Suprapubic skin (tissue), 4 donors: ENCODE results near the gene WDPCP. TPM values are rescaled to one million over a fixed set of nuclear protein-coding genes. Genes with fewer than 3 reads are reported as not detected.

Experiments used
- DNase-seq, 2 donors: peaks; one replicate each; pipeline ENCODE4 v3.0.0-alpha.2; 2019; ENCODE audit warnings: low spot score in 2 of 2
- H3K27ac ChIP-seq: fragments of 200-600 bp; sonication (generic); one replicate; pipeline ENCODE4 v1.5.1; 2019
- H3K27me3 ChIP-seq: fragments of 200-600 bp; sonication (generic); one replicate; pipeline ENCODE4 v1.5.1; 2019
- H3K36me3 ChIP-seq: fragments of 200-600 bp; sonication (generic); one replicate; pipeline ENCODE4 v1.5.1; 2019
- H3K4me1 ChIP-seq: fragments of 200-600 bp; sonication (generic); one replicate; pipeline ENCODE4 v1.5.1; 2019
- H3K4me3 ChIP-seq: fragments of 200-600 bp; sonication (generic); one replicate; pipeline ENCODE4 v1.5.1; 2019; ENCODE audit warnings: mild to moderate bottlenecking
- H3K9me3 ChIP-seq: fragments of 200-600 bp; sonication (generic); one replicate; pipeline ENCODE4 v1.5.1; 2019
- EP300 ChIP-seq: sonication (generic); formaldehyde crosslinking; IDR thresholded peaks from one replicate; pipeline ENCODE4 v1.6.1; 2017; ENCODE audit warnings: antibody characterized with exemption
- POLR2A ChIP-seq, 2 donors: fragments of 450-650 bp; IDR thresholded peaks; one replicate each; pipeline ENCODE4 v1.6.1; 2017; ENCODE audit warnings: antibody characterized with exemption in 2 of 2, mild to moderate bottlenecking in 2 of 2, moderate library complexity in 2 of 2
- POLR2AphosphoS5 ChIP-seq, 3 donors: sonication (generic); formaldehyde crosslinking; IDR thresholded peaks; one replicate each; pipeline ENCODE4 v1.6.1; 2017; ENCODE audit warnings: antibody characterized with exemption in 3 of 3
- WGBS: methylation state at CpG from one replicate; pipeline ENCODE4 v1.1.5; 2018; 5-methylcytosine and 5-hydroxymethylcytosine counted together
- total RNA-seq, 4 donors: library from RNA; depleted of rRNA; stranded (reverse); fragments of >200 nt; gene quantifications; one replicate each; pipeline ENCODE4 v1.1.0, GENCODE V29; 2016
- TF ChIP-seq, protein P1 (sequence below), 2 donors: fragments of 200-600 bp in 1 of 2; fragments of 450-650 bp in 1 of 2; sonication (generic) in 1 of 2; IDR thresholded peaks; one replicate each; pipeline ENCODE4 v1.5.1; 2016 to 2019; ENCODE audit warnings: antibody characterized with exemption in 2 of 2, mild to moderate bottlenecking in 1 of 2, moderate library complexity in 1 of 2

WDPCP gene
- total RNA-seq, 4 donors from 2014 or later, result 6.7 to 18.7 (median 9.7) TPM

DNA sequence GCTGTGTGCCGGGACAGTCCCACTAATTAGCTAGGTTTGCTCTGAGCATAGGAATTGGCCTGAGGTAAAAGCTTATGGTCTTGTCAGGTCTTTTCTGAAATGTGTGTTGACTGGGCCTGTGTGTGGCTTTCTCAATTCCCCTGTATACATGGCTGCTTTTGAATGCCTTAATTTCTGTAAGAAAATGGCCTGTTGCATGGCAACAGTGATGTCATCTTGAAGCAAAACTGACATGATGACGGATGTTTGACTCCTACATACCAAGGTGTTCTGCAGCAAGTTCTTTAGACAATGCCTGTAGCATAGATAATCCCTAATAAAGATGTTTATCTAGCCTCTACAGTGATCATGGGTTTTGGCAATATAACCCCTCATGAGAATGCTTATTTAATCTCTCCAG lies 339.1 kb downstream of the WDPCP start:
- 82% methylated on average over 2 of the region's 2 CpGs for WGBS
- H3K27ac ChIP-seq, result no peak overlapping the region
- H3K9me3 ChIP-seq, result no peaks in the 10 kb centered on the region
- H3K4me1 ChIP-seq, result no peaks in the 10 kb centered on the region
- H3K4me3 ChIP-seq, result no peak overlapping the region
- no peaks in the 10 kb centered on the region for H3K36me3 ChIP-seq
- TF ChIP-seq POLR2AphosphoS5 (IDR thresholded peaks at IDR 0.05), result no peak
- H3K27me3 ChIP-seq, result no peaks in the 10 kb centered on the region
- no peak for DNase-seq

DNA sequence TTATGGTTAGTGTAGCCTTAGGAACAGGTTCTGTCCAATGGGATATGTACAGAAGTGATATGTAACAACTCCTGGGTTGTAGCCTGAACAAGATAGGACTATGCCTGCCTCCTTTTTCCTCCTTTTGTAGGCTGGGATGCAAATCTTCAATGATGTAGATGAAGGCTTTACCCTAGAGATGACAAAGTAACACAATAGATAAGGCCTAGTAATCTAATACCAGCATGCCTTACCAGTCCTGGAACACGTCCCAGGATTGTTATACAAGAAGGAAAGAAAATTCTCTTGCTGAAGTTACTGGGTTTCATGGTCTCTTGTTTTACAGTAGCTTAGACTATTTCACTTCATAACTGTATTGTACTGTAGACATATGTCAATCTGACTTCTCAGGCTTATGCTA lies 345.5 kb downstream of the WDPCP start:
- no peak for TF ChIP-seq POLR2A (IDR thresholded peaks at IDR 0.05)
- no peak for TF ChIP-seq EP300
- TF ChIP-seq, protein P1, sequence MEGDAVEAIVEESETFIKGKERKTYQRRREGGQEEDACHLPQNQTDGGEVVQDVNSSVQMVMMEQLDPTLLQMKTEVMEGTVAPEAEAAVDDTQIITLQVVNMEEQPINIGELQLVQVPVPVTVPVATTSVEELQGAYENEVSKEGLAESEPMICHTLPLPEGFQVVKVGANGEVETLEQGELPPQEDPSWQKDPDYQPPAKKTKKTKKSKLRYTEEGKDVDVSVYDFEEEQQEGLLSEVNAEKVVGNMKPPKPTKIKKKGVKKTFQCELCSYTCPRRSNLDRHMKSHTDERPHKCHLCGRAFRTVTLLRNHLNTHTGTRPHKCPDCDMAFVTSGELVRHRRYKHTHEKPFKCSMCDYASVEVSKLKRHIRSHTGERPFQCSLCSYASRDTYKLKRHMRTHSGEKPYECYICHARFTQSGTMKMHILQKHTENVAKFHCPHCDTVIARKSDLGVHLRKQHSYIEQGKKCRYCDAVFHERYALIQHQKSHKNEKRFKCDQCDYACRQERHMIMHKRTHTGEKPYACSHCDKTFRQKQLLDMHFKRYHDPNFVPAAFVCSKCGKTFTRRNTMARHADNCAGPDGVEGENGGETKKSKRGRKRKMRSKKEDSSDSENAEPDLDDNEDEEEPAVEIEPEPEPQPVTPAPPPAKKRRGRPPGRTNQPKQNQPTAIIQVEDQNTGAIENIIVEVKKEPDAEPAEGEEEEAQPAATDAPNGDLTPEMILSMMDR (IDR thresholded peaks at IDR 0.05), result no peak
- no peak for TF ChIP-seq POLR2AphosphoS5 (IDR thresholded peaks at IDR 0.05)

DNA sequence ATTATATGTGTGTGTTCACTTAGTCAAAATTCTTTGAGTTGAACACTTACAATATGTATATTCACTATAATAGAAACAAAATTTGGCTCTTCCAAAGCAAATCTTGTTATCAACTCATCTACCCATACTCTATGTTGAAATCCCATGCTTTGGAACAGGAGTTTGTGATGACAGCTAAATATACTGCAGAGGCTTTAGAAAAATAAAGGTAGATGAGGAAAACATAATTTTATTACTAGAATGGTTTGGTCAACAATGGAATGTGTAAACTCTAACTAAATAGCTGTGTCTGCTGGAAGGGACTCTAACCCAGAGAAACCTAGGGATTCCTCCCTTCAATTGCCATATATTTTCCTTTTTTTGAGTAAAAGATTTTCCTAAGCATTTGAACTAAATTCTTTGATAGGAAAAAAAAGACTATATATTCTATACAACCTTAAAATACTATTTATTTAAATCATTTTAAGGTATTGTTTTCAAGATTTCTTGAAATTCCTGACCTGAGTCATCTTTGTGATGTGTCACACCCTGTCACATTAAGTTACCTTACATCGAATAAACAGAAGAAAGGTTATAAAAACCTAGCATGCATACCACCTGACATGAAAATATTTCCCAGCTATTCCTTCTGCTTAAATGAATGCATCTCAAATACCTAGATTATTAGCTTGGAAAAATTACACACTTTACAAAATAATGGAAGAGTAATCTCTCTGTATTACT lies 362.2 kb downstream of the WDPCP start:
- H3K4me3 ChIP-seq, result no peak overlapping the region
- H3K27ac ChIP-seq, result no peak overlapping the region
- H3K36me3 ChIP-seq, result no peaks in the 10 kb centered on the region
- H3K4me1 ChIP-seq, result peaks cover 12% of the 10 kb centered on the region
- 49% methylated on average over 1 of the region's 1 CpG for WGBS
- no peaks in the 10 kb centered on the region for H3K9me3 ChIP-seq
- TF ChIP-seq, protein P1 (IDR thresholded peaks at IDR 0.05), result no peak
- TF ChIP-seq POLR2A (IDR thresholded peaks at IDR 0.05) (no peak), POLR2AphosphoS5 (IDR thresholded peaks at IDR 0.05) (no peak), EP300 (no peak)
- no peaks in the 10 kb centered on the region for H3K27me3 ChIP-seq
- no peak for DNase-seq

More for the DNA sequence above, 345.5 kb downstream of the WDPCP start:
- no peak overlapping the region for H3K4me3 ChIP-seq
- H3K36me3 ChIP-seq, result no peaks in the 10 kb centered on the region
- no peak overlapping the region for H3K27ac ChIP-seq
- no peaks in the 10 kb centered on the region for H3K9me3 ChIP-seq
- 95% methylated on average over 1 of the region's 1 CpG for WGBS
- no peak for DNase-seq
- H3K27me3 ChIP-seq, result no peaks in the 10 kb centered on the region
- H3K4me1 ChIP-seq, result no peaks in the 10 kb centered on the region

DNA sequence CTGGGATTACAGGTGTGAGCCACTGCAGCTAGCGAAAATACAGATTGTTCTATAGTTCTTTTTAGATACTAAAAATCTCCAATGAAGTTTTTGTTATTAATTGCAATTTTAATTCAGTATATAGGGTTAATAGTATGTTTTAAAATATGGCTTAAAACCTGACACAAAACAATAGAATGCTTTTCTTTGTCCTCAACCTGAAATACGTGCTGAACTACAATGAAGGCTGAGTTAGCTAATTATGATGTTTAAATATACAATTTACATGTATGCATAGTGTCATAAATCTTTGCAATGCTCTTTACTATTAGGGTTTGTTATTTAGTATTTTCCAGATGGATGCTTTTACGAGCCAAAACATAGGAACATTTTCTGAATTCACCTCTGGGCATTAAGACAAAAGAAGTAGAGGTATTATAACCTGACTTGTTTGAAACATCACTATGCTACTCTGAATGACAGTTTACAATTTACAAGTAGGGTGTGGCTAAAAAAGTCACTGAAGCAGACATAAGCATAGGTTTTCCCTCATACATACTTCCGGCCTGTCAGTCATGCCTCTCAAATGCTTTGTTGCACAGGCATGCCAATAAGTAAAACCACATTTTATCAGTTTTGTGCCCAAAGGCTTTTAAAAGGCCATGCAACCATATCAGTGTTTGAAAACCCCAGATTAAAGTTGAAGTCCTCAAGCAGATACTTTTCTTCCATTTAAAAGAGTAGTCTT lies 369.3 kb downstream of the WDPCP start:
- H3K27ac ChIP-seq, result no peak overlapping the region
- no peaks in the 10 kb centered on the region for H3K4me1 ChIP-seq
- no peak for TF ChIP-seq POLR2AphosphoS5 (IDR thresholded peaks at IDR 0.05)
- TF ChIP-seq, protein P1 (IDR thresholded peaks at IDR 0.05), result no peak
- no peak for TF ChIP-seq EP300
- no peak for TF ChIP-seq POLR2A (IDR thresholded peaks at IDR 0.05)
- H3K27me3 ChIP-seq, result no peaks in the 10 kb centered on the region
- WGBS, result 65% methylated on average over 4 of the region's 4 CpGs
- no peak for DNase-seq
- no peak overlapping the region for H3K4me3 ChIP-seq
- H3K36me3 ChIP-seq, result no peaks in the 10 kb centered on the region
- H3K9me3 ChIP-seq, result no peaks in the 10 kb centered on the region

DNA sequence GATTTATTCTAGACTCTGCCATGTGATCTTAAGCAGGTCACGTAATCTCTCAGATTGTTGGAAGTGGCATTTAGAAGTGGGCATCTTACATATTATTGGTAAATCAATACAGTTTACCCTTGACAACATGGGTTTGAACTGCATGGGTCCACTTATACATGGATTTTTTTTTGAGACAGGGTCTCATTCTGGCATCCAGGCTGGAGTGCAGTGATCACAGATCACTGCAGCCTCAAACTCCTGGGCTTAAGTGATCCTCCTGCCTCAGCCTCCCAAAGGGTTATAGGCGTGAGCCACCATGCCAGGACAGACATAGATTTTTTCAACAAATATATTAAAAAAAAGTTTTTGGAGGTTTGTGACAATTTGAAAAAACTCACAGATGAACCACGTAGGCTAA lies 393.0 kb downstream of the WDPCP start:
- no peak for DNase-seq
- Histone ChIP-seq H3K27me3 (no peaks in the 10 kb centered on the region), H3K27ac (no peak overlapping the region), H3K4me1 (no peaks in the 10 kb centered on the region), H3K4me3 (no peak overlapping the region), H3K9me3 (peaks cover 4% of the 10 kb centered on the region), H3K36me3 (no peaks in the 10 kb centered on the region)
- TF ChIP-seq, protein P1 (IDR thresholded peaks at IDR 0.05), result no peak
- TF ChIP-seq POLR2A (IDR thresholded peaks at IDR 0.05) (no peak), POLR2AphosphoS5 (IDR thresholded peaks at IDR 0.05) (no peak), EP300 (no peak)
- 96% methylated on average over 3 of the region's 3 CpGs for WGBS
